ENCODE results near the gene ZNF286A.
"Not testable (repeated sequence)": the region's sequence is repeated elsewhere in the genome, so short reads cannot be mapped to it uniquely, and the experiment has no call there.

The ZNF286A gene

DNA sequence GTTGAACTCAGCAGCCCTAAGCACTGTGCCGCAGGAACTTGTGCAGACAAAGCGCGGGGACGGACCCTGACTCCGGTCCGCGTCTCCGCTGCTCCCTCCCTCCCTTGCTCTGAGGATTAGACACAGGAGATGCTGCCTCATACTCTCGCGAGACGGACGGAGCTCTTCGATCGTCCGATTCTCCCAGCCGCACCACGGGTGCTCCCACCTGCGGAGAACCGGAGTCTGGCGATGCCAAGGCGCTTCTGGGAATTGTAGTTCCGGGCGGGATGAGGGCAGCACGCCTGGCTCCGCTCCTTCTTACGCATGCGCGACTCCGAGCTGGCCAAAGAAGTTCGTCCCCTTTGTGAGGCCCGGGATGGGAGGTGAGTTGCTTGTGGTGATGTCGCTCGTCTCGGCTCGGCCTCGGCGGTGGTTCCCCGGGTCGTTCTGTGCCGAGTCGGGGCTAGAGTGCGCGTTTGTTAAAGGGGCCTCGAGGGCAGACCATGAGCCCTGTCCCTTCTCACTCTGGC is at the start of gene ZNF286A:
ZNF286A (plus strand) TSS at position 340 of the 512 bp plus-strand sequence. CDS start 578 bp downstream, outside the sequence.
- DNase-seq, result peak; percentile 99 to 100

DNA sequence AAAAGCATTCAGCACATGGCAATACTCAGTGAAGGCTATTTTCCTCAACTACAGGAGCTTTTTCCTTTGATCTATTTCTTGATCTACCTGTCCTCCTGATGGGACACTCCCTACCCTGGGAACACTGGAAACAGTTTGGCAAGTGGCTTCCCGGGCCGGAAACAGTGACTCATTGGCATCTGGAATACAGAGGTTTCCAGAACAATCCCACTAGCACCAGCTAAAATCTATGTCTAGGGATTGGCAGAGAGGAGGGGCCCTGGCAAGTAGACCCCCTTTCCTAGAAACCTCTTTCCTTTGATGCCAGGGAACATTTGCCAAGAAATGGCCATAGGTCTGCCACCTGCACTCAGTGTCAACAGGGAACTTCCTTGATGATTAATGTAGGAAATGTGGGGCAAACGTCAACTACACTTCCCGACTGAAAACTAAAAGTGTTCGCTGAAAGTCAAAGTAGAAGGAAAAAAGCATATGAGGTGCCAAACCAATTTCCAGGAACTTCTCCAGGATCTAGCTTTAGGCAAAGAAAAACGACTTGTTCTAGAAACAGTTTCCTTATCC is 49.6 kb upstream of the ZNF286A start:
- DNase-seq, result peak; percentile 45 to 50

DNA sequence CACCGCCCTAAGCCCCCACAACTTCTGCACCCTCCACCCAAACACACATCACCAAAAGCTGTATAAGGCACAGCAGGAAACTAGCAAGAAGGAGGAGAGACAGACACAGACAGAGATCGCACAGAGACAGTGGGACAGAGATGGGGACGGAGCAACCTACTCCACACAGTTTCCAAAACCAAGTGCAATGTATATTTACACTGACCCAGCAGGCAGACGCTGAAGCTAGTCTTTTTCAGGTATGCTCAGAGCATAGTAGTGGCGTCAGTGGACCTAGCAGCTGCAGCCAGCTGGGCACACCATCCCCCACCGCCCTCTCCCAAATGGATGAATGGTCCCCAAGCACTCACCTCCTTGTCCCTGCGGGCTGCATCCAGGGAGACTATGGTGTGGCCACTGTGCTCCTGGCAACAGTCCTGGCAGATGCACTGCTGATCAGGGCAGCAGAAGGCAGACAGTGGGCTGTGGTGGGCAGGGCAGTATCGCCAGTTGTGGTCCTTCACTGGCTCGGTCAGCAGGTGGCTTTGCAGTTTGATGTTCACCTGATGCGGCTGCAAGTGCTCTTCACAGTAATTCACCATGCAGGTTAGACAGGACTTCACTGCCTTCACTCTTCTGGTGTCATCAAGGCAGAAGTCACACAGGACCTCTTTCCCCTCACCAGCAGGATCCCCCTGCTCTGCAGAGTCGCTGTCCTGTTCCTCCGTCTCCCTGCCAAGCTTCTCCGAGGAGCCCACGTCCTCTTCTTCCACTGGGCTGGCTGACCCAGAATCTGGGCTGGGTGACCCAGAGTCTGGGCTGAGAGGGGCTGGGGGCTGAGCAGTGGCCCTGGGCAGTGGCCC is 48.6 kb upstream of the ZNF286A start:
- peak; percentile 67 to 79 for DNase-seq

GRCh38 chr17:15651583-15652110 is 47.9 kb upstream of the ZNF286A start:
- peak; percentile 99 for DNase-seq

GRCh38 chr17:15652960-15653359 is 46.6 kb upstream of the ZNF286A start:
- no peak for DNase-seq

GRCh38 chr17:15654401-15654800 is 45.2 kb upstream of the ZNF286A start:
- DNase-seq, result not testable (repeated sequence)

DNA sequence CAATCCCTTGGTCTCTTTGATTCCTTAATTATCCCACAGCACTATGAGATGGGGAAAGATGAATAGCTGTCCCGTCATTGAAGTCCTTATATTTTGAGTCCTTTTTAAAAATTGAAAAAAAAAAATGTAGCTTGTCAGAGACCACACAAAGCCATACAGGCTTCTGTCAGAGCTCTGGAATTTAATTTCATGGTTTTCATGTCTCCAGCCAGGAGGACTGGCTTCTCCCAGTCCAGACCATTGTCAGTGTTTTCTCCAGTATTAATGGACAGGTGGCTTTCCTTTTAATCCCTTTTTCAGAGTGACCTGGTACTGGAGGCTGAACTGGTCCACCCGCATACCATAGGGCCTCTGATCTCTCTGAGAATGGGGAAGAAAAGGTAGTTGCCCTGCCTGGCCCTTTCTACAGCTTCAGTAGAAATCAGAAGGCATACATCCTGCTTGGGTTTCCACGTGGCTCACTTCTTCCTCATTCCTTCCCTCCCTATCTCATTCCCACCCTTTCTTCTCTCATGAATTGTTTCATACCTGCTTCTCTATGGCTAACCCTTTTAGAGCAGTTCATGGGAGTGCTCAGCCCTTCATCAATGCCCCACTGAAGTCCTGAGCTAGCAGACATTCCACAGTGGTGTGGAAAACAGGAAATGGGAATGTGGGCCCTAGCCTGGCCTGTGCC is 44.5 kb upstream of the ZNF286A start:
- DNase-seq, result no peak

GRCh38 chr17:15657868-15658267 is 41.7 kb upstream of the ZNF286A start:
- no peak for DNase-seq

DNA sequence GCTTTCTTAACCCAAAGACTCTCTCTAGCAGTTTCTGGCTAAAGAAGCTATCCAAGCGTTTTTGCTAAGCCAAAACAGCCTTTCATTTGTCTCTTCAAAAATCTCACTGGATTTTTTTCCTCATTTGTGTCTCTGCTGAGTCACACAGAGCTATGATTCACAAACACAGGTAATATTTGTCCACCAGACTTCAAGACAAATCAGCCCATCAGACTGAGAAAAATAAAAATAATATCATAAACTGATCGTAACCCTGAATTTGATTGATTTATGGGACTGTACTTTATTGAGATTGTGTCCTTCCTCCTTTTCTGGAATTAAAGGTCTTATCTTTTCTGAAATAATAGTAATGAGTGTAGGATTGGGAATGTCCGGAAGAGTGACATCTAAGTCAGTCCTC is 41.3 kb upstream of the ZNF286A start:
- DNase-seq, result no peak

GRCh38 chr17:15659236-15659635 is 40.3 kb upstream of the ZNF286A start:
- DNase-seq, result no peak

DNA sequence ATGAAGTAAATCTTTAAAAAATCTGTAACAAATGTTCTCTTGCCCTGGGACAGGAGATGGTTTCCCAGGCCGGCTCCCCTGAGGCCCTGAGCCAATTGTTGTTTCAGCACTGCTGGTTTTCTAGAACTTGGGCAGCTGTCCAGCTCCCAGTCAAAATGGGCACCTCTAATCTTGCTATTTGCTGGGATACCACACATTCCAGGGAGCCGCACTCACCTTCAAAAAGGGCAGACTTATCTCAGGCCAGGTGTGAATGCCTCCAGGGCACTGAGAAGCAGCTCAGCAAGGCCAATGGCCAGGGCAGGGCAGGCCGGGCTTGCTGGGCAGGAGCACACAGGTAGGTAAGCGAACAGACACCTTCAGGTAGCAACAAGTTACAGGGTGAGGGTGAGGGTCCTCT is 39.9 kb upstream of the ZNF286A start:
- no peak for DNase-seq

- DNase-seq, result no peak
Observed at GRCh38 chr17:15660077-15660476, 39.5 kb upstream of the ZNF286A start.

DNA sequence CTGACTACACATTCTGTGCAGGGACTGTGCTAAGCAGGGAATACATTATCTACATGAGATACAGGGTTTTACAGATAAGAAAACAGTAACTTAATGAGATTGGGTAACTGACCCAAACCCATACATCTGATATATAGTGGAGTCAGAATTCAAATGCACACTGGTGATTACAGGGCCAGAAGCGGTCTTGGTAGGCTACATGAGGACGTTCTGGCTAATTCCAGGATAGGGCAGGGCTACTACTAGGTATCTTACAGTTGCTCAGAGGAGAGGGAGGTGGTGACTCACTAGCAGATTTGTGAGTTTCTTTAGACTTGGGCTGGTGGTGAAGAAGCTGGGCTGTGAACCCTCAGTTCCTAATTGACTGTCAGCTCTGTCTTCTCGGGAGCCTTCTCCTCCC is 36.9 kb upstream of the ZNF286A start:
- no peak for DNase-seq

- no peak for DNase-seq
Observed at GRCh38 chr17:15663176-15663575, 36.4 kb upstream of the ZNF286A start.

- DNase-seq, result no peak
Observed at GRCh38 chr17:15663691-15664090, 35.9 kb upstream of the ZNF286A start.

- not testable (repeated sequence) for DNase-seq
Observed at GRCh38 chr17:15669526-15669925, 30.0 kb upstream of the ZNF286A start.

DNA sequence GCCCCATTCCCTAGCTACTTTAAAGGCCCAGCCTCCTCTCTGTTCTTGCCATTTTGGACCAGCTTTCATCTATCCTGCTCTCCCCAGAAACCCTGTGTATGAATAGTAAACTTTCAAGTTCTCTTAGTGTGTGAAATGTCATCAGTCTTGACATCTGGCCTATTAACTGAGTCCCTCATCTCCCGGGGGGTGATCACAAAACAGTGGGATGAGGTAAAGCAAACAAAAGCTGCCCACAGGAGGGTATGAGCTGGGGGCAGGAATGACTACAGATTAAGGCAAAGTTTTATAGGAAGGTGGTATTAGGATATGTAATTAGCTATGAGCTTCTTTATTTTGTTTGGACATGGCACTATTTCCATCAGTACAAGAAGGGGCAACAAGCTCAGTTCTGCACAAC is 24.9 kb upstream of the ZNF286A start:
- DNase-seq, result not testable (repeated sequence)

GRCh38 chr17:15675991-15676390 is 23.6 kb upstream of the ZNF286A start:
- not testable (repeated sequence) for DNase-seq

DNA sequence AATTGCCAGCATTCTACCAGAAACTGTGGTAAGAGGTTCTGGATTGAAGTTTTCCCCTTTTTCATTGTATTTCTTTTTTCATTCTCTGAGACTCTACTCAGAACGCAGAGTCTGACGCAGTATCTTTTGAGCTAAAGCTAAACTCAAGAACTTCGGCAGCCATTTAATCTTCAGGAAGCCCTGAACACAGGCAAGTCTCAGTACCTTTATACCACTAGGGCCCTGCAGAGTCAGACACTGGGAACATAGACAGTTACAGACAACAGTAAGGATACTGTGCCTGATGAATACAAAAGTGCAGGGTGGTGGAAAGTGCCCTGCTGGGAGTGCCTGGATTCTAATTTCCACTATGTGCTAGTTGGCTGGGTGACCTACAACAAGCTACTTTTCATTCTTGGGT is 16.4 kb upstream of the ZNF286A start:
- not testable (repeated sequence) for DNase-seq

- peak; percentile 75 to 80 for DNase-seq
Observed at GRCh38 chr17:15683824-15684478, 15.6 kb upstream of the ZNF286A start, which contains the start of gene TRIM16. TSS of gene TRIM16 (minus strand) at chr17:15684311. CDS start at chr17:15651609, 32,702 bp downstream.

- not testable (repeated sequence) for DNase-seq
Observed at GRCh38 chr17:15687494-15687893, 12.1 kb upstream of the ZNF286A start.

DNA sequence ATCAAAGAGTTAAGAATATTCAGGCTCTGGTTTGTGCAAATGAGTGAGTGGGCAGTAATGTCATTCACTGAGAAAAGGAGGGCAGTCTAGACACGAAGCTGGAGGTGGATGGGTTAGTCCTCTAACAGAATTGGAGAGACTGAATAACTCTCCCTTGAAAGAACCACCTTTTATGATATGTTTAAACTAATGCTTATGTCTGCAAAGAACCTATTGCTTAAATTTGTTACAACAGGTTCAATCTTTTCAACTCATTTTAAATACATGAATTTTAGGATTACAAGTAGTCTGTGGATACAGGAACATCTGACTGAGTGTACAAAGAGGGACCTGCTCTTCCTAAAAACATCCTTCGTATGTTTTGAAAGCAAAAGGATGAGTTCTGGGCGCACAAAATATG is 585 bp upstream of the ZNF286A start:
- not testable (repeated sequence) for DNase-seq

- DNase-seq, result not testable (repeated sequence)
Observed at GRCh38 chr17:15699937-15700336, 385 bp downstream of the ZNF286A start.

All from SHP77 (cell line).